ENCODE measurements around the gene AMY2A.
"Not testable (repeated sequence)": the region's sequence is repeated elsewhere in the genome, so short reads cannot be mapped to it uniquely, and the experiment has no call there.

AMY2A gene

DNA sequence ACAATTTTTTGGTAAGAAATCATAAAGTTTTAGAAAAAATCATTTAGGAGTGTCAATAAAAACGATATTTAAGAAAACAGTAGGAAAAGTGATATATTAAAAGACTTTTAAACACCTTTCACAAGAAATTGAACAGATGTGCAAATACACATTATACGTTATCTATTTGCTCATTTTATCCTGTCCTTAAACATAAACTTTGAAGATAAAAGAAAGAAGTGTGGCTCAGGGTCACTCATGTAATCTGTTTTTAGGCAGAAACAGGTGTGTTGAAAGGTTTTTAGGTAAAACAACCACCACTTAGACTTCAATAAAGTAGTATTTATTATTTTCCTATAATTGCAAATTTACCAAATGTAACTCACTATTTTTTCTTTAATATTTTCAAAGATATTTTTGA, 32.7 kb upstream of the AMY2A start:
- Histone ChIP-seq H3K27me3 (replicated peaks in 2 of 5; ENCODE audit: control insufficient read depth in 4 of 5, insufficient read depth in 5 of 5, low read length in 4 of 5) (no peaks in the 10 kb centered on the region), H3K4me3 (ENCODE audit: control insufficient read depth in 1 of 7, extremely low read depth in 1 of 7, insufficient read depth in 4 of 7, low read depth in 2 of 7, low read length in 6 of 7) (no peak overlapping the region), H3K9me3 (ENCODE audit: control extremely low read depth in 1 of 5, control insufficient read depth in 4 of 5, insufficient read depth in 2 of 5, low read depth in 1 of 5, low read length in 4 of 5) (peaks cover 0 to 4% (median 0%) of the 10 kb centered on the region in 5 experiments), H3K36me3 (ENCODE audit: control insufficient read depth in 4 of 4, insufficient read depth in 4 of 4, low read length in 3 of 4) (peaks cover 0 to 2% (median 0%) of the 10 kb centered on the region in 4 experiments), H3K27ac (ENCODE audit: insufficient read depth in 1 of 2, low read depth in 1 of 2, low read length in 2 of 2, poor library complexity in 1 of 2, severe bottlenecking in 2 of 2) (no peak overlapping the region), H3K4me1 (ENCODE audit: control extremely low read depth in 1 of 4, control insufficient read depth in 4 of 4, insufficient read depth in 4 of 4, low read length in 3 of 4) (no peaks in the 10 kb centered on the region)
- no CpG with 5 or more reads among the region's 2 CpGs for WGBS (ENCODE audit: insufficient coverage)
- no peak for DNase-seq
- CTCF ChIA-PET = no interaction called here
- POLR2A ChIA-PET = no interaction called here

DNA sequence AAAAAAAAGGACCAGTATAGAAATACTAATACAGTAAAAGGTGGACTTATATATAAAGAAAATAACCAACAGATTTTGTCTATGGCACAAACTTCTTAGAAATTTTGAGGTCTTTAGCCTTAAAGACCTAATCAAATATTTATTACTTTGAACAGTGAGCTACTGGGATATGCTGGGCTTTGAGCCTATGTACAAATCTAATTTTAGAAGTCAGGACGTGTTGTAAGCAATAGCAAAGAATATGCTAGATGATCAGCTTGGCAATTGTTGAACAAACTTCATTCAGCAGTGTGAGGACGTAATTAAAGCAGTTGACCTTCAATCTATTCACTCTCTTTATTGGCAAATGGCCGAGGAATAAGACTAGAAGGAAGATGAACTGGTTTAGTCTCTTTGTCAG, 14.5 kb upstream of the AMY2A start:
- H3K27me3 ChIP-seq (replicated peaks in 2 of 5; ENCODE audit: control insufficient read depth in 4 of 5, insufficient read depth in 5 of 5, low read length in 4 of 5); H3K4me1 ChIP-seq (ENCODE audit: control extremely low read depth in 1 of 4, control insufficient read depth in 4 of 4, insufficient read depth in 4 of 4, low read length in 3 of 4); DNase-seq; H3K4me3 ChIP-seq (ENCODE audit: control insufficient read depth in 1 of 7, extremely low read depth in 1 of 7, insufficient read depth in 4 of 7, low read depth in 2 of 7, low read length in 6 of 7); CTCF ChIA-PET; H3K9me3 ChIP-seq (ENCODE audit: control extremely low read depth in 1 of 5, control insufficient read depth in 4 of 5, insufficient read depth in 2 of 5, low read depth in 1 of 5, low read length in 4 of 5); H3K27ac ChIP-seq (ENCODE audit: insufficient read depth in 1 of 2, low read depth in 1 of 2, low read length in 2 of 2, poor library complexity in 1 of 2, severe bottlenecking in 2 of 2); H3K36me3 ChIP-seq (ENCODE audit: control insufficient read depth in 4 of 4, insufficient read depth in 4 of 4, low read length in 3 of 4); POLR2A ChIA-PET: not testable (repeated sequence)
- no CpG with 5 or more reads among the region's 3 CpGs for WGBS (ENCODE audit: insufficient coverage)

DNA sequence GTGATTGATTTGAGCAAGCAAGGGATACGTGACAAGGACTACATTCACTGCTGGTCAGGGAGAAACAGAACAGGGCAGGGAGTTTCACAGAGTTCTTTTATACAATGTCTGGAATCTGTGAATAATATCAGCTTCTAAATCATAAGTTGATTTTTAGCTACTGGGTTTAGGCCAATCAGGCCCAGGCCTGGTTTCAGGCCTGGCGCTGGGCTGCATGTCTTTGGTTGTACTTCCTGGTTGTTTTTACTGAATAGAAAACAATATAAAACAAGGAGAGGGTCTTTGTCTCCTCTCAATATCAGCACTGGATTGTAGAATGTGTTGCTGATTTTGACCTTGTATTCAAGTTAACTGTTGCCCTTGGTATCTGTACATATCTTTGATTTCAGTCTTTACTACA, 865 bp upstream of the AMY2A start:
- H3K27ac ChIP-seq (ENCODE audit: insufficient read depth in 1 of 2, low read depth in 1 of 2, low read length in 2 of 2, poor library complexity in 1 of 2, severe bottlenecking in 2 of 2) = no peak overlapping the region
- ChIA-PET POLR2A (no interaction called here), CTCF (no interaction called here)
- 88% methylated on average over 1 of the region's 2 CpGs for WGBS (ENCODE audit: insufficient coverage)
- no peaks in the 10 kb centered on the region for H3K27me3 ChIP-seq (replicated peaks in 2 of 5; ENCODE audit: control insufficient read depth in 4 of 5, insufficient read depth in 5 of 5, low read length in 4 of 5)
- H3K9me3 ChIP-seq (ENCODE audit: control extremely low read depth in 1 of 5, control insufficient read depth in 4 of 5, insufficient read depth in 2 of 5, low read depth in 1 of 5, low read length in 4 of 5) = no peaks in the 10 kb centered on the region
- DNase-seq = no peak
- no peak overlapping the region for H3K4me3 ChIP-seq (ENCODE audit: control insufficient read depth in 1 of 7, extremely low read depth in 1 of 7, insufficient read depth in 4 of 7, low read depth in 2 of 7, low read length in 6 of 7)
- no peaks in the 10 kb centered on the region for H3K36me3 ChIP-seq (ENCODE audit: control insufficient read depth in 4 of 4, insufficient read depth in 4 of 4, low read length in 3 of 4)
- H3K4me1 ChIP-seq (ENCODE audit: control extremely low read depth in 1 of 4, control insufficient read depth in 4 of 4, insufficient read depth in 4 of 4, low read length in 3 of 4) = no peaks in the 10 kb centered on the region

DNA sequence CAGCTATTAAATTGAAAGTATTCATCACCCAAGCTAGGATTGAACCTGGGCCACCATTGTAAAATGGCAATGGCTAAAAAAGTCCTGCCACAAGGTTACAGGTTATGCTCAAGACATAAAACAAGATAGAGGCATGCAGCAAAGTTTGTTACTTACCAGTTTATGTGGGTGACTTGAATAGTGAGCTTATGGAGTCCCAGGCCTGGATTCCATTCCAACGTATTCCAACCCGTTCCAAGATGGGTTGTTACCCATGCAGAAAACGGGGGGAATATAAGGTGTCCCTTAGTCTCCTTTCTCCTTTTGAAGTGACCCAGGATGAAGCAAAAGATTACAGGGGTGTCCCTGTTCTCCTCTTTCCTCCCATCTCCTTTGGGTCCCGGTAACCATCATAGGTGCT, 10.2 kb downstream of the AMY2A start:
- H3K9me3 ChIP-seq (ENCODE audit: control extremely low read depth in 1 of 5, control insufficient read depth in 4 of 5, insufficient read depth in 2 of 5, low read depth in 1 of 5, low read length in 4 of 5); H3K36me3 ChIP-seq (ENCODE audit: control insufficient read depth in 4 of 4, insufficient read depth in 4 of 4, low read length in 3 of 4); H3K27ac ChIP-seq (ENCODE audit: insufficient read depth in 1 of 2, low read depth in 1 of 2, low read length in 2 of 2, poor library complexity in 1 of 2, severe bottlenecking in 2 of 2); H3K4me3 ChIP-seq (ENCODE audit: control insufficient read depth in 1 of 7, extremely low read depth in 1 of 7, insufficient read depth in 4 of 7, low read depth in 2 of 7, low read length in 6 of 7); CTCF ChIA-PET; H3K27me3 ChIP-seq (replicated peaks in 2 of 5; ENCODE audit: control insufficient read depth in 4 of 5, insufficient read depth in 5 of 5, low read length in 4 of 5); DNase-seq; H3K4me1 ChIP-seq (ENCODE audit: control extremely low read depth in 1 of 4, control insufficient read depth in 4 of 4, insufficient read depth in 4 of 4, low read length in 3 of 4); POLR2A ChIA-PET: not testable (repeated sequence)
- WGBS (ENCODE audit: insufficient coverage) = no CpG with 5 or more reads among the region's 4 CpGs

DNA sequence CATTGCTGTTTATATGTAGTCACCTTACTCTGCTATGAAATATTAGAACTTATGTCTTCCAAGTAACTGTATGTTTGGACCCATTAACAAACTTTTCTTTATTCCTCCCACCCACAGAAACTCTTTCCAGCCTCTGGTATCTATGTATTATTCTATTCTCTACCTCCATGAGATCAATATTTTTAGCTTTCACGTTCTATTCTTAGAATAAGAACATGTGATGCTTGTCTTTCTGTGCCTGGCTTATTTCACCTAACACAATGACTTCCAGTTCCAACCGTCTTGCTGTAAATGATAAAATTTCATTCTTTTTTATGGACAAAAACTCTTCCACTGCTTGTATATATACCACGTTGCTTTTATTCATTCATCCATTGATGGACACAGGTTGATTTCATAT, 24.0 kb downstream of the AMY2A start:
- H3K4me3 ChIP-seq (ENCODE audit: control insufficient read depth in 1 of 7, extremely low read depth in 1 of 7, insufficient read depth in 4 of 7, low read depth in 2 of 7, low read length in 6 of 7); DNase-seq; H3K4me1 ChIP-seq (ENCODE audit: control extremely low read depth in 1 of 4, control insufficient read depth in 4 of 4, insufficient read depth in 4 of 4, low read length in 3 of 4); H3K27me3 ChIP-seq (replicated peaks in 2 of 5; ENCODE audit: control insufficient read depth in 4 of 5, insufficient read depth in 5 of 5, low read length in 4 of 5); H3K27ac ChIP-seq (ENCODE audit: insufficient read depth in 1 of 2, low read depth in 1 of 2, low read length in 2 of 2, poor library complexity in 1 of 2, severe bottlenecking in 2 of 2); H3K36me3 ChIP-seq (ENCODE audit: control insufficient read depth in 4 of 4, insufficient read depth in 4 of 4, low read length in 3 of 4); CTCF ChIA-PET; POLR2A ChIA-PET; H3K9me3 ChIP-seq (ENCODE audit: control extremely low read depth in 1 of 5, control insufficient read depth in 4 of 5, insufficient read depth in 2 of 5, low read depth in 1 of 5, low read length in 4 of 5): not testable (repeated sequence)
- WGBS (ENCODE audit: insufficient coverage) = no CpG with 5 or more reads among the region's 3 CpGs

DNA sequence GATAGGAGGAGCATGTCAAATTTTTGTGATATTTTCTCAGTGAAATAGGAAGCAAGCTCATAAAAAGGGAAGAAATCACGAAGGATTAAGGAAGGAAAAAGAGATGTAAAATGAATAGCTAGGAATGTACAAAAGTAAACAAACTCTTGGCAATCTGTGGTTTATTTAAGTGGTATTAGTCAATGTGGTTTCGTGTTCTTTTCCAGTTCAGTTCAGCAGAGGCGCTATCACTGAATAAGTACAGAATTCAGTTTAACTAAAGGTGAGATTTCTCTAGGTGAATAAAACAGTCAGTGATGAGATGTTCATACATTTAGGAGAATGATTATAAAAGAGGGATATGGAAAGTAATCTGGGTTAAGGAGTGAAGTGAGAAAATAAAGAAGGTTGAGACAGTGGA, 26.7 kb downstream of the AMY2A start:
- WGBS (ENCODE audit: insufficient coverage) = no CpG with 5 or more reads among the region's 3 CpGs
- H3K4me3 ChIP-seq (ENCODE audit: control insufficient read depth in 1 of 7, extremely low read depth in 1 of 7, insufficient read depth in 4 of 7, low read depth in 2 of 7, low read length in 6 of 7); CTCF ChIA-PET; H3K36me3 ChIP-seq (ENCODE audit: control insufficient read depth in 4 of 4, insufficient read depth in 4 of 4, low read length in 3 of 4); H3K9me3 ChIP-seq (ENCODE audit: control extremely low read depth in 1 of 5, control insufficient read depth in 4 of 5, insufficient read depth in 2 of 5, low read depth in 1 of 5, low read length in 4 of 5); H3K27me3 ChIP-seq (replicated peaks in 2 of 5; ENCODE audit: control insufficient read depth in 4 of 5, insufficient read depth in 5 of 5, low read length in 4 of 5); H3K4me1 ChIP-seq (ENCODE audit: control extremely low read depth in 1 of 4, control insufficient read depth in 4 of 4, insufficient read depth in 4 of 4, low read length in 3 of 4); H3K27ac ChIP-seq (ENCODE audit: insufficient read depth in 1 of 2, low read depth in 1 of 2, low read length in 2 of 2, poor library complexity in 1 of 2, severe bottlenecking in 2 of 2); POLR2A ChIA-PET; DNase-seq: not testable (repeated sequence)

DNA sequence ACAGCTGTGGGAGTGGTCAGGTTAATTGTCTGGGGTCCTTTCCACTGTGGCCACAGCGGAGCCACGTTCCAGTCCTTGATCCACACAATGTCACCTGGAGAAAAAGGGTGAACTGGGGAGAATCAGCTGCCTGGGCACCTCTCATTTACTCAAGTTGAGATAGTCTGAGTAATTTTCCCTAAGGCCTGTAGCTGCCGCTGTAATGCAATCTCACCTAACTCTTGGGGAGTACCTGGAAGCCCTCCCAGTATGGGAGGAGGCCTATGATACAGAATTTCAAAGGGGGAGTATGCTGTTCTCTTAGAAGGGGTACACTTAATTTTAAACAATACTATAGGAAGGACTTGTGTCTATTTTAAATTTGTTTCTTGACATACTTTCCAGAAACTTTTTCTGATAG, 33.1 kb downstream of the AMY2A start:
- H3K27ac ChIP-seq (ENCODE audit: insufficient read depth in 1 of 2, low read depth in 1 of 2, low read length in 2 of 2, poor library complexity in 1 of 2, severe bottlenecking in 2 of 2); H3K4me3 ChIP-seq (ENCODE audit: control insufficient read depth in 1 of 7, extremely low read depth in 1 of 7, insufficient read depth in 4 of 7, low read depth in 2 of 7, low read length in 6 of 7); H3K36me3 ChIP-seq (ENCODE audit: control insufficient read depth in 4 of 4, insufficient read depth in 4 of 4, low read length in 3 of 4); POLR2A ChIA-PET; DNase-seq; H3K9me3 ChIP-seq (ENCODE audit: control extremely low read depth in 1 of 5, control insufficient read depth in 4 of 5, insufficient read depth in 2 of 5, low read depth in 1 of 5, low read length in 4 of 5); H3K27me3 ChIP-seq (replicated peaks in 2 of 5; ENCODE audit: control insufficient read depth in 4 of 5, insufficient read depth in 5 of 5, low read length in 4 of 5); H3K4me1 ChIP-seq (ENCODE audit: control extremely low read depth in 1 of 4, control insufficient read depth in 4 of 4, insufficient read depth in 4 of 4, low read length in 3 of 4); CTCF ChIA-PET: not testable (repeated sequence)
- WGBS (ENCODE audit: insufficient coverage) = no CpG with 5 or more reads among the region's 3 CpGs

DNA sequence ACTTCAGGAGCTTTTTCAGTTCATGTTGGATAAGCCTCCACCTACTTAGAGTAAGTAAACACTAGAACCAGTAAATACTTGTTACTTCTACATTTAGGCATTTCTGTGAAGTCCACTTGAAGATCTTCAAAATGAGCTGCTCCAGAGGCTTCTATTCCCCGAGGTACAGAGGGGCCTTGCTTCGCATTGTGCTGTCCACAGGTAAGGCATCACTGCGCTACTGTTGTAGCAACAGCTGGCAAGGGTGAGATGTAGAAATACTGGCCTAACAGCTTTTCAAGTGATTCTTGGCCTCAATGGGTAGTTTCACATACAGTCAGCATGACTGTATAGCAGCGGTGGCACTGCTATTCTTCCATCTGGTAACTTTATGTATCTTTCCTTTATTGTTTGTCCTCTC, 33.7 kb downstream of the AMY2A start:
- H3K4me1 ChIP-seq (ENCODE audit: control extremely low read depth in 1 of 4, control insufficient read depth in 4 of 4, insufficient read depth in 4 of 4, low read length in 3 of 4); H3K36me3 ChIP-seq (ENCODE audit: control insufficient read depth in 4 of 4, insufficient read depth in 4 of 4, low read length in 3 of 4); CTCF ChIA-PET; H3K27me3 ChIP-seq (replicated peaks in 2 of 5; ENCODE audit: control insufficient read depth in 4 of 5, insufficient read depth in 5 of 5, low read length in 4 of 5); H3K4me3 ChIP-seq (ENCODE audit: control insufficient read depth in 1 of 7, extremely low read depth in 1 of 7, insufficient read depth in 4 of 7, low read depth in 2 of 7, low read length in 6 of 7); H3K9me3 ChIP-seq (ENCODE audit: control extremely low read depth in 1 of 5, control insufficient read depth in 4 of 5, insufficient read depth in 2 of 5, low read depth in 1 of 5, low read length in 4 of 5); H3K27ac ChIP-seq (ENCODE audit: insufficient read depth in 1 of 2, low read depth in 1 of 2, low read length in 2 of 2, poor library complexity in 1 of 2, severe bottlenecking in 2 of 2); DNase-seq; POLR2A ChIA-PET: not testable (repeated sequence)
- WGBS (ENCODE audit: insufficient coverage) = no CpG with 5 or more reads among the region's 4 CpGs

Measured in common myeloid progenitor, CD34-positive (primary cell).